Measurements from ENCODE around the gene SHMT2. TPM values are rescaled to one million over a fixed set of nuclear protein-coding genes. Genes with fewer than 3 reads are reported as not detected.

Gene SHMT2
- total and polyA plus RNA-seq, 7 experiments from 2014 or later = 21.7 to 175 (median 36.1) TPM

DNA sequence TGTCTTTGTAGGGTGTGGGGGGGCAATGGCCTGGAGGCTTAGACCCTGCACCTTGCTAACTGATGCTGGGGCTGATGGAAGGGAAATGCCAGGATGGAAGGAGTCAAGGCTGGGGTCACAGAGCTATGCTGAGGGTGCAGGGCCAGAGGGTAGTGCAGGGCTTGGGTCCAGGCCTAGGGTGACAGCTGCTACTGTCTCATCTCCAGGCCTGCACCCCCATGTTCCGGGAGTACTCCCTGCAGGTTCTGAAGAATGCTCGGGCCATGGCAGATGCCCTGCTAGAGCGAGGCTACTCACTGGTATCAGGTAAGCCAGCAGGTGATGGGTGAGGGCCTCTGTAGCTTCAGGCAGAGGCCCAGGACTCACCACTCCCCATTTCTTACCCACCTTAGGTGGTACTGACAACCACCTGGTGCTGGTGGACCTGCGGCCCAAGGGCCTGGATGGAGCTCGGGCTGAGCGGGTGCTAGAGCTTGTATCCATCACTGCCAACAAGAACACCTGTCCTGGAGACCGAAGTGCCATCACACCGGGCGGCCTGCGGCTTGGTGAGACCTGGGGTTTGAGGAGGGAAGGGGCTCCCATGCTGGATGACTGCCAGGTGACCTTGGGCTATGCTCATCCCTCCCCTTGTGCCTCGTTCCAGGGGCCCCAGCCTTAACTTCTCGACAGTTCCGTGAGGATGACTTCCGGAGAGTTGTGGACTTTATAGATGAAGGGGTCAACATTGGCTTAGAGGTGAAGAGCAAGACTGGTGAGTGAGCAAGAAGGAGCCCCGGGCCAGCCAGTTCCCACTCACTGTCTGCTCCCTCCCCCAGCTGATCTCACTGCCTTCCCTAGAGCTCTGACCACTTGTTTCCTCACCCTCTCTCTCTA lies 4.1 kb downstream of the SHMT2 start:
- POLR2A ChIA-PET = interaction anchor here (0.9 to 1.3 kb wide), 2 partner anchors 14 to 20 kb away, joined by 3 to 6 read pairs; no protein-coding TSS in a partner anchor
- peaks cover 13 to 29% (median 18%) of the 10 kb centered on the region in 5 donors for H3K36me3 Mint-ChIP-seq
- CTCF ChIA-PET = no interaction called here

DNA sequence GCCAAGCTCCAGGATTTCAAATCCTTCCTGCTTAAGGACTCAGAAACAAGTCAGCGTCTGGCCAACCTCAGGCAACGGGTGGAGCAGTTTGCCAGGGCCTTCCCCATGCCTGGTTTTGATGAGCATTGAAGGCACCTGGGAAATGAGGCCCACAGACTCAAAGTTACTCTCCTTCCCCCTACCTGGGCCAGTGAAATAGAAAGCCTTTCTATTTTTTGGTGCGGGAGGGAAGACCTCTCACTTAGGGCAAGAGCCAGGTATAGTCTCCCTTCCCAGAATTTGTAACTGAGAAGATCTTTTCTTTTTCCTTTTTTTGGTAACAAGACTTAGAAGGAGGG lies 4.7 kb downstream of the SHMT2 start:
- peaks cover 0 to 7% of the 10 kb centered on the region in 2 donors for H3K27me3 ChIP-seq (ENCODE audit: control insufficient read depth in 2 of 2, insufficient read depth in 2 of 2, low read length in 2 of 2)
- peaks cover 13 to 29% (median 18%) of the 10 kb centered on the region in 5 donors for H3K36me3 Mint-ChIP-seq
- H3K4me3 ChIP-seq (ENCODE audit: low read length) = no peak overlapping the region
- H3K27ac Mint-ChIP-seq = no peak overlapping the region
- H3K4me1 ChIP-seq (ENCODE audit: control insufficient read depth in 2 of 2, insufficient read depth in 2 of 2, low read length in 2 of 2) = peaks cover 23 to 45% of the 10 kb centered on the region in 2 donors
- ChIA-PET CTCF (no interaction called here), POLR2A (interaction anchor here (0.9 to 1.3 kb wide), 2 partner anchors 15 to 21 kb away, joined by 3 to 6 read pairs; no protein-coding TSS in a partner anchor)
- peaks cover 0 to 42% (median 0%) of the 10 kb centered on the region in 3 experiments for H3K36me3 ChIP-seq (ENCODE audit: control insufficient read depth in 2 of 3, insufficient read depth in 3 of 3, low read length in 3 of 3)
- no peak overlapping the region for H3K4me3 Mint-ChIP-seq
- intact Hi-C loops (cut with micrococcal nuclease) = no loop called here
- H3K27ac ChIP-seq (ENCODE audit: low read depth, low read length) = no peak overlapping the region
- peaks cover 39 to 59% (median 53%) of the 10 kb centered on the region in 7 donors for H3K4me1 Mint-ChIP-seq
- peaks cover 20 to 31% (median 28%) of the 10 kb centered on the region in 5 donors for H3K27me3 Mint-ChIP-seq
- H3K9me3 ChIP-seq (ENCODE audit: control insufficient read depth in 2 of 3, low read length in 3 of 3) = no peaks in the 10 kb centered on the region
- no peaks in the 10 kb centered on the region for H3K9me3 Mint-ChIP-seq
- no peak for DNase-seq
- ATAC-seq = no peak

More for the DNA sequence above, 4.1 kb downstream of the SHMT2 start:
- DNase-seq (no peak), ATAC-seq (no peak)
- Histone ChIP-seq H3K27me3 (ENCODE audit: control insufficient read depth in 2 of 2, insufficient read depth in 2 of 2, low read length in 2 of 2) (peaks cover 0 to 3% of the 10 kb centered on the region in 2 donors), H3K36me3 (ENCODE audit: control insufficient read depth in 2 of 3, insufficient read depth in 3 of 3, low read length in 3 of 3) (peaks cover 0 to 42% (median 0%) of the 10 kb centered on the region in 3 experiments), H3K9me3 (ENCODE audit: control insufficient read depth in 2 of 3, low read length in 3 of 3) (no peaks in the 10 kb centered on the region), H3K4me1 (ENCODE audit: control insufficient read depth in 2 of 2, insufficient read depth in 2 of 2, low read length in 2 of 2) (peaks cover 24 to 45% of the 10 kb centered on the region in 2 donors), H3K4me3 (ENCODE audit: low read length) (no peak overlapping the region), H3K27ac (ENCODE audit: low read depth, low read length) (no peak overlapping the region)
- Mint-ChIP-seq H3K4me3 (no peak overlapping the region), H3K9me3 (no peaks in the 10 kb centered on the region), H3K27me3 (peaks cover 16 to 26% (median 23%) of the 10 kb centered on the region in 5 donors), H3K27ac (no peak overlapping the region), H3K4me1 (peaks cover 40 to 60% (median 55%) of the 10 kb centered on the region in 7 donors)
- intact Hi-C loops (cut with micrococcal nuclease) = no loop called here

DNA sequence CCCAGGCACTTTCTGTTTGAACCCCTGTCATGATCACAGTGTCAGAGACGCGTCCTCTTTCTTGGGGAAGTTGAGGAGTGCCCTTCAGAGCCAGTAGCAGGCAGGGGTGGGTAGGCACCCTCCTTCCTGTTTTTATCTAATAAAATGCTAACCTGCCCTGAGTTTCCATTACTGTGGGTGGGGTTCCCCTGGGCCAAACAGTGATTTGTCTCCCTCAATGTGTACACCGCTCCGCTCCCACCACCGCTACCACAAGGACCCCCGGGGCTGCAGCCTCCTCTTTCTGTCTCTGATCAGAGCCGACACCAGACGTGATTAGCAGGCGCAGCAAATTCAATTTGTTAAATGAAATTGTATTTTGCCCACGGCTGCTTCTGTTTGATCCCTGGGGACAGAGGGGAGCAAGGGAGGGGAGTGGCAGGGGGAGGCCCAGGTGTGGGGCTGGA lies 5.1 kb downstream of the SHMT2 start:
- H3K4me1 ChIP-seq (ENCODE audit: control insufficient read depth in 2 of 2, insufficient read depth in 2 of 2, low read length in 2 of 2) = peaks cover 25 to 46% of the 10 kb centered on the region in 2 donors
- intact Hi-C loops (cut with micrococcal nuclease) = no loop called here
- DNase-seq = no peak
- CTCF ChIA-PET = no interaction called here
- no peak overlapping the region for H3K27ac ChIP-seq (ENCODE audit: low read depth, low read length)
- H3K4me1 Mint-ChIP-seq = peaks cover 39 to 59% (median 53%) of the 10 kb centered on the region in 7 donors
- no peak overlapping the region for H3K27ac Mint-ChIP-seq
- POLR2A ChIA-PET = interaction anchor here (0.9 kb wide), 1 partner anchor 15 kb away, joined by 3 read pairs; no protein-coding TSS in a partner anchor
- no peak for ATAC-seq
- no peaks in the 10 kb centered on the region for H3K9me3 ChIP-seq (ENCODE audit: control insufficient read depth in 2 of 3, low read length in 3 of 3)
- H3K27me3 Mint-ChIP-seq = peaks cover 21 to 35% (median 28%) of the 10 kb centered on the region in 5 donors
- H3K4me3 ChIP-seq (ENCODE audit: low read length) = no peak overlapping the region
- H3K9me3 Mint-ChIP-seq = no peaks in the 10 kb centered on the region
- H3K36me3 Mint-ChIP-seq = peaks cover 13 to 29% (median 18%) of the 10 kb centered on the region in 5 donors
- peaks cover 0 to 42% (median 0%) of the 10 kb centered on the region in 3 experiments for H3K36me3 ChIP-seq (ENCODE audit: control insufficient read depth in 2 of 3, insufficient read depth in 3 of 3, low read length in 3 of 3)
- H3K27me3 ChIP-seq (ENCODE audit: control insufficient read depth in 2 of 2, insufficient read depth in 2 of 2, low read length in 2 of 2) = peaks cover 0 to 7% of the 10 kb centered on the region in 2 donors
- no peak overlapping the region for H3K4me3 Mint-ChIP-seq

DNA sequence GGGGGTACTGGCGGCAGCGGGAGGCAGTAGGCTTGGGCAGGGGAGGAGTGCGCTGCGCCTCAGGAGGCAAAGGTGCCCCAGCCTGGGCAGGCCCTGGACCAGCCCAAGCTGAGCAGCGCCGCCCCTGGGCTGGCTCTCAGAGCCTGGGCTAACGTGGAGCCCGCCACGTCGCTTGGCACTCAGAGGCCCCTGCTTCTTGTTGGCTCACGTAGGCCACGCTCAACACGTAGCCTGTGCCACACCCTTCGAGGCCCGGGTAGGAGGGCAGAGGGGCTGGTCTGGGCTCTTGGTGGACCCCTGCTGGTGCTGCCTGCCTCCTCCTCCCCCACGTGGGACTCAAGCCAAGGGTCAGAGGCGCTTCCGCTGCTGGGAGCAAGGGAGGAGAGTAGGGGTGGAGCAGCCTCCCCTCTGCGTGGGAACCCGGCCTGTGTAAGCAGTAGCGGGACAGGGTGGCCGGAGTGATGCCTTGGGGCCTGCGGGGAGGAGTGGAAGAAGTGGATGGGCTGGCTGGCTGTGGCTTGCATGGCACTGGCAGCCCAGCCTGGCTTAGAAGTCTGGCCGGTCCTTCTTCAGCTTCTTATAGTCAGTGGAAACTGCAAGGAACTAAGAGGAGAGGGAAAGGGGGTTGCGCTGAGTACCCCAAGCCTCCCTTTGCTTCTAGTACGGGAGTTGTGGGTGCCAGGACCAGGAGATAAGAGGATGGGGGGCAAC lies 5.7 kb downstream of the SHMT2 start:
- Mint-ChIP-seq H3K9me3 (no peaks in the 10 kb centered on the region), H3K36me3 (peaks cover 13 to 29% (median 18%) of the 10 kb centered on the region in 5 donors), H3K27ac (no peak overlapping the region), H3K4me3 (peak overlapping the region in 2 of 10 donors; percentile 21 to 37), H3K27me3 (peaks cover 23 to 39% (median 28%) of the 10 kb centered on the region in 5 donors), H3K4me1 (peaks cover 36 to 61% (median 50%) of the 10 kb centered on the region in 7 donors)
- Histone ChIP-seq H3K4me3 (ENCODE audit: low read length) (no peak overlapping the region), H3K36me3 (ENCODE audit: control insufficient read depth in 2 of 3, insufficient read depth in 3 of 3, low read length in 3 of 3) (peaks cover 0 to 42% (median 0%) of the 10 kb centered on the region in 3 experiments), H3K27me3 (ENCODE audit: control insufficient read depth in 2 of 2, insufficient read depth in 2 of 2, low read length in 2 of 2) (peaks cover 0 to 7% of the 10 kb centered on the region in 2 donors), H3K9me3 (ENCODE audit: control insufficient read depth in 2 of 3, low read length in 3 of 3) (no peaks in the 10 kb centered on the region), H3K27ac (ENCODE audit: low read depth, low read length) (no peak overlapping the region), H3K4me1 (ENCODE audit: control insufficient read depth in 2 of 2, insufficient read depth in 2 of 2, low read length in 2 of 2) (peaks cover 27 to 46% of the 10 kb centered on the region in 2 donors)
- peak in 1 of 9 donors; percentile 5 for DNase-seq
- intact Hi-C loops (cut with micrococcal nuclease) = no loop called here
- ChIA-PET CTCF (no interaction called here), POLR2A (interaction anchor here (1.0 to 1.4 kb wide), 2 partner anchors 10 to 17 kb away, joined by 3 to 4 read pairs; no protein-coding TSS in a partner anchor)
- no peak for ATAC-seq

DNA sequence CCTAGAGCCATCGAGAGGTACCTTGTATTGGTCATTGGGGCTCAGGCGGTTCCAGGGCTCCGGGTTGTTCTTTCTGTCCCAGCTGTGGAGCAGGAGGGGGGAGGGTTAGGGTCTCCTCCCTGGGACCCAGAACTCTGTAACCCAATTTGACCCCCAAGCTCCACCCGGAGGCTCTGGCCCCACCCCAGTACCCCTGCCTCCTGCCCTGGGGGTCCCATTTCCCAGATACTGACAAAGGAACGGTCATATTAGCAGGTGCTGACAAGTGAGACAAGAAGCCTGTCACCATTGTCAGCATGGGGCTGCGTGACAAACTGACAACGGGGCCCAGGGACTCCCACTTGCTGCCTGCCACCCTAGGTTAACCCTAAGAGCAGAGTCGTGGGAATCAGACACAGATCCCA lies 6.2 kb downstream of the SHMT2 start:
- Histone ChIP-seq H3K36me3 (ENCODE audit: control insufficient read depth in 2 of 3, insufficient read depth in 3 of 3, low read length in 3 of 3) (peaks cover 0 to 42% (median 0%) of the 10 kb centered on the region in 3 experiments), H3K27ac (ENCODE audit: low read depth, low read length) (no peak overlapping the region), H3K27me3 (ENCODE audit: control insufficient read depth in 2 of 2, insufficient read depth in 2 of 2, low read length in 2 of 2) (peaks cover 0 to 7% of the 10 kb centered on the region in 2 donors), H3K4me3 (ENCODE audit: low read length) (no peak overlapping the region), H3K9me3 (ENCODE audit: control insufficient read depth in 2 of 3, low read length in 3 of 3) (no peaks in the 10 kb centered on the region), H3K4me1 (ENCODE audit: control insufficient read depth in 2 of 2, insufficient read depth in 2 of 2, low read length in 2 of 2) (peaks cover 24 to 43% of the 10 kb centered on the region in 2 donors)
- ChIA-PET POLR2A (interaction anchor here (1.0 to 1.4 kb wide), 2 partner anchors 11 to 18 kb away, joined by 3 to 4 read pairs; no protein-coding TSS in a partner anchor), CTCF (no interaction called here)
- peaks cover 36 to 61% (median 50%) of the 10 kb centered on the region in 7 donors for H3K4me1 Mint-ChIP-seq
- no peaks in the 10 kb centered on the region for H3K9me3 Mint-ChIP-seq
- no peak overlapping the region for H3K27ac Mint-ChIP-seq
- H3K36me3 Mint-ChIP-seq = peaks cover 13 to 29% (median 18%) of the 10 kb centered on the region in 5 donors
- H3K4me3 Mint-ChIP-seq = peak overlapping the region in 1 of 10 donors; percentile 37
- H3K27me3 Mint-ChIP-seq = peaks cover 27 to 45% (median 32%) of the 10 kb centered on the region in 5 donors
- DNase-seq = no peak
- intact Hi-C loops (cut with micrococcal nuclease) = no loop called here
- ATAC-seq = no peak

Data from naive thymus-derived CD4-positive, alpha-beta T cell (primary cell).